ENCODE measurements around the gene SGSM1. TPM values are rescaled to one million over a fixed set of nuclear protein-coding genes. Genes with fewer than 3 reads are reported as not detected.
A peak's percentile ranks its signal among the peaks of the same experiment; 100 is the strongest.

Gene SGSM1
- total RNA-seq, 3 donors from 2014 or later, result 2.0 to 6.5 (median 3.0) TPM

- peak; percentile 74 to 83 (median 79) for DNase-seq
- TF ChIP-seq CTCF (IDR thresholded peaks at IDR 0.05), result no peak
- Histone ChIP-seq H3K4me3 (no peak overlapping the region), H3K9me3 (no peaks in the 10 kb centered on the region), H3K4me1 (ENCODE audit: low read depth) (peaks cover 8% of the 10 kb centered on the region), H3K36me3 (ENCODE audit: low read depth) (no peaks in the 10 kb centered on the region)
- peak; percentile 91 for ATAC-seq
- intact Hi-C loops (cut with DNase I, micrococcal nuclease), result no loop called here
Measured at GRCh38 chr22:24819911-24820461, 14.0 kb downstream of the SGSM1 start.

DNA sequence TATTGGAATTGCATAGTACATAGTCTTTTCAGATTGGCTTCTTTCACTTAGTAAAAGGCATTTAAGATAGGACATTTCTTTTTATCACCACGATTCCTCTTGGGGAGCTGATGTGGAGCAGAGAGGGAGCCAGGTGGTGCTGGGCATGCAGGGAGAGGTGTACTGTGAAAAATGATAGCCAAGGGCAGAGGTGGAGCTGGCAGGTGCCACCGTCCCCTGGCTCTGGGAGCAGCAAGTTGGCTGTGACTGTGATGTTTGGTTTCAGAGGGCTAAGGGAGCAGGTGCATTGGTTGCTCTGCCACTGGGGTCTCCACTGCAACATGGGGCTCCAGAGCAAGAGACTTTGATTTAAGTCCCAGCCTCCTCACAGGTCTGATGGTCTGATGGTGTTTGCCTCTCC, 16.5 kb downstream of the SGSM1 start:
- no peak for DNase-seq
- ATAC-seq, result no peak
- no peak for TF ChIP-seq CTCF (IDR thresholded peaks at IDR 0.05)
- Histone ChIP-seq H3K4me1 (ENCODE audit: low read depth) (peaks cover 10% of the 10 kb centered on the region), H3K4me3 (no peak overlapping the region), H3K36me3 (ENCODE audit: low read depth) (no peaks in the 10 kb centered on the region), H3K9me3 (no peaks in the 10 kb centered on the region)
- intact Hi-C loops (cut with DNase I, micrococcal nuclease), result no loop called here

GRCh38 chr22:24823787-24824186, 17.8 kb downstream of the SGSM1 start:
- H3K9me3 ChIP-seq, result no peaks in the 10 kb centered on the region
- no peak for TF ChIP-seq CTCF (IDR thresholded peaks at IDR 0.05)
- ATAC-seq (no peak), DNase-seq (no peak)
- H3K4me1 ChIP-seq (ENCODE audit: low read depth), result peaks cover 12% of the 10 kb centered on the region
- intact Hi-C loops (cut with DNase I, micrococcal nuclease), result no loop called here
- no peaks in the 10 kb centered on the region for H3K36me3 ChIP-seq (ENCODE audit: low read depth)
- no peak overlapping the region for H3K4me3 ChIP-seq

- ATAC-seq, result no peak
- H3K36me3 ChIP-seq (ENCODE audit: low read depth), result no peaks in the 10 kb centered on the region
- DNase-seq, result no peak
Measured at GRCh38 chr22:24824250-24824649, 18.2 kb downstream of the SGSM1 start.

DNA sequence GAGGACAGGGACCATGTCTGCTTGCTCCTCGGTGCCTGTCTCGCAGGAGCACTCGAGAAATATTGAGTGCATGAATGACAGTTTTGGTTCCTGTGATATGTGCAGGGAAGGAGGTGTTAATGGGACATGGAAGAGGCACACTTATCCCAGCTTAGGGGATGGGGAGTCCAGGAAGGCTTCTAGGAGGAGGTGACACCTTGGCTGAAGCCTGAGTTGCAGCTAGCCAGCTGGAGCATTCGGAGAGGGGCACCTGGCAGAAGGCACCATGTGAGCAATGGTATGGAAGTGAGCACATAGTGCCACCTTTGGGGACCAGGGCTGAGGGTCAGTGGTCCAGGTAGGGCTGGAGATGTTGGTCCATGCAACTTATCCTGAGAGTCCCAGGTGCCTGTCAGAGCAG, 18.9 kb downstream of the SGSM1 start:
- ATAC-seq, result no peak

More at GRCh38 chr22:24824250-24824649, 18.2 kb downstream of the SGSM1 start:
- Histone ChIP-seq H3K4me3 (no peak overlapping the region), H3K4me1 (ENCODE audit: low read depth) (peaks cover 12% of the 10 kb centered on the region), H3K9me3 (no peaks in the 10 kb centered on the region)
- intact Hi-C loops (cut with DNase I, micrococcal nuclease), result no loop called here
- TF ChIP-seq CTCF (IDR thresholded peaks at IDR 0.05), result no peak

More for the DNA sequence above, 18.9 kb downstream of the SGSM1 start:
- DNase-seq, result no peak
- peaks cover 12% of the 10 kb centered on the region for H3K4me1 ChIP-seq (ENCODE audit: low read depth)
- no peaks in the 10 kb centered on the region for H3K36me3 ChIP-seq (ENCODE audit: low read depth)
- no peaks in the 10 kb centered on the region for H3K9me3 ChIP-seq
- intact Hi-C loops (cut with DNase I, micrococcal nuclease), result no loop called here
- no peak for TF ChIP-seq CTCF (IDR thresholded peaks at IDR 0.05)
- H3K4me3 ChIP-seq, result no peak overlapping the region

Data from mucosa of descending colon (tissue), 3 donors.